OCI-LY1 (cell line): ENCODE measurements around the gene SCN7A.

ENCODE experiments used
- EZH2 ChIP-seq: fragments of 200-600 bp; sonication (generic), shearing (Covaris generic); IDR thresholded peaks from 2 replicates; pipeline ENCODE4 v1.8.0; 2017; ENCODE audit warnings: borderline replicate concordance, mixed run types, mild to moderate bottlenecking, antibody characterized with exemption, low read length, moderate library complexity, mixed read lengths
- TF ChIP-seq, protein P1 (sequence below): fragments of 200-600 bp; sonication (generic), shearing (Covaris generic); IDR thresholded peaks from 2 replicates; pipeline ENCODE4 v1.5.1; 2017; ENCODE audit warnings: mild to moderate bottlenecking, antibody characterized with exemption, low read length, moderate library complexity, mixed read lengths

DNA sequence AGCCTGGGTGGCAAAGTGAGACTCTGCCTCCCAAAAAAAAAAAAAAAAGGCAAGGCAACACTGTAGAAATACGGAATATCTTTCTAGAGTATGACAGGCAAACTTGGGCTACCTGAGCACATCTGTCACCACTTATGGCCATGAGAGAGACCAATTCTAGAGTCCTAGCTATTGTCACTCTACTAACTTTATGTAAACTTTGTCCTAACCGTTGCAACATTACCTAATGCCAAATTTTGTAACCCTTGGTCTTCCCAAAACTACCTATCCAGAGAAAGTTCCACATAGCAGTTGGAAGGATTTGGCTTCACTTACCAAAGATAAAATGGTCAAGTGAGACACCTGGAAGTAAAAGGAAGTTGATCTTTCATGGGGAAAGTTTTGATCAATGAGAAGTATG lies 26.6 kb upstream of the SCN7A start:
- TF ChIP-seq, protein P1, sequence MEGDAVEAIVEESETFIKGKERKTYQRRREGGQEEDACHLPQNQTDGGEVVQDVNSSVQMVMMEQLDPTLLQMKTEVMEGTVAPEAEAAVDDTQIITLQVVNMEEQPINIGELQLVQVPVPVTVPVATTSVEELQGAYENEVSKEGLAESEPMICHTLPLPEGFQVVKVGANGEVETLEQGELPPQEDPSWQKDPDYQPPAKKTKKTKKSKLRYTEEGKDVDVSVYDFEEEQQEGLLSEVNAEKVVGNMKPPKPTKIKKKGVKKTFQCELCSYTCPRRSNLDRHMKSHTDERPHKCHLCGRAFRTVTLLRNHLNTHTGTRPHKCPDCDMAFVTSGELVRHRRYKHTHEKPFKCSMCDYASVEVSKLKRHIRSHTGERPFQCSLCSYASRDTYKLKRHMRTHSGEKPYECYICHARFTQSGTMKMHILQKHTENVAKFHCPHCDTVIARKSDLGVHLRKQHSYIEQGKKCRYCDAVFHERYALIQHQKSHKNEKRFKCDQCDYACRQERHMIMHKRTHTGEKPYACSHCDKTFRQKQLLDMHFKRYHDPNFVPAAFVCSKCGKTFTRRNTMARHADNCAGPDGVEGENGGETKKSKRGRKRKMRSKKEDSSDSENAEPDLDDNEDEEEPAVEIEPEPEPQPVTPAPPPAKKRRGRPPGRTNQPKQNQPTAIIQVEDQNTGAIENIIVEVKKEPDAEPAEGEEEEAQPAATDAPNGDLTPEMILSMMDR: no peak
- no peak for TF ChIP-seq EZH2
